Heart right ventricle (tissue), 16 donors: ENCODE data around the gene TRIM4. TPM values are rescaled to one million over a fixed set of nuclear protein-coding genes. Genes with fewer than 3 reads are reported as not detected.

Experiments
- ATAC-seq, 8 donors: fragments of 200-7000 bp; cut with Tn5 transposase; one replicate each; pipeline ENCODE4 v1.9.1; 2020; ENCODE audit warnings: mild to moderate bottlenecking in 8 of 8, moderate library complexity in 8 of 8, moderate number of reproducible peaks in 1 of 8
- DNase-seq, 2 donors: peaks; one replicate each; pipeline ENCODE4 v3.0.0-alpha.2; 2020
- H3K27ac ChIP-seq, 10 donors: fragments of 200-600 bp; sonication (generic) in 2 of 10; one replicate each; pipeline versions ENCODE4 v1.5.0 to v1.8.0; 2020 to 2022; ENCODE audit warnings: mild to moderate bottlenecking in 3 of 10
- H3K27me3 ChIP-seq, 7 donors: fragments of 200-600 bp; one replicate each; pipeline ENCODE4 v1.8.0; 2021 to 2022; ENCODE audit warnings: mild to moderate bottlenecking in 2 of 7
- H3K36me3 ChIP-seq, 9 donors: fragments of 200-600 bp; sonication (generic) in 1 of 9; one replicate each; pipeline versions ENCODE4 v1.5.0 to v1.8.0; 2020 to 2022; ENCODE audit warnings: mild to moderate bottlenecking in 2 of 9
- H3K4me1 ChIP-seq, 9 donors: fragments of 200-600 bp; sonication (generic) in 1 of 9; one replicate each; pipeline versions ENCODE4 v1.5.0 to v1.8.0; 2020 to 2022; ENCODE audit warnings: mild to moderate bottlenecking in 4 of 9
- H3K4me3 ChIP-seq, 10 donors: fragments of 200-600 bp; sonication (generic) in 2 of 10; one replicate each; pipeline versions ENCODE4 v1.5.0 to v1.8.0; 2020 to 2022; ENCODE audit warnings: mild to moderate bottlenecking in 7 of 10, moderate library complexity in 2 of 10
- H3K9me3 ChIP-seq, 11 donors: fragments of 200-600 bp in 10 of 11; sonication (generic) in 2 of 11; one replicate each; pipeline versions ENCODE4 v1.5.0 to v1.8.0; 2013 to 2022; ENCODE audit warnings: mild to moderate bottlenecking in 2 of 11, control low read depth in 1 of 11, moderate library complexity in 1 of 11
- WGBS, 2 donors: extraction: QIAGEN DNeasy Blood & Tissue Kit; methylation state at CpG; one replicate each; pipeline ENCODE4 v1.1.7; 2013; ENCODE audit warnings: inconsistent platforms in 1 of 2; 5-methylcytosine and 5-hydroxymethylcytosine counted together
- intact Hi-C, 10 donors: fragments of 100-400 bp; cut with DNase I; formaldehyde crosslinking; loops; one replicate each; pipeline versions ENCODE4 v1.11.1 to v1.14.2; 2022
- polyA plus RNA-seq, 2 donors: library from polyadenylated mRNA; stranded (reverse); fragments of 200-250 nt; gene quantifications; one replicate each; pipeline ENCODE4 v1.2.3, GENCODE V29; 2013
- total RNA-seq, 10 donors: library from RNA; stranded (reverse); fragmentation: NEBNext Ultra II Directional in 3 of 10; extraction: Animal tissue kit (Norgen Biotek cat#: 25700) in 3 of 10; gene quantifications; one replicate each; pipeline versions ENCODE4 v1.2.1 to v1.2.4, GENCODE V29; 2021 to 2023
- TF ChIP-seq, protein P1 (sequence below), 9 donors: fragments of 200-600 bp; sonication (generic) in 2 of 9; IDR thresholded peaks; one replicate each; pipeline versions ENCODE4 v1.5.0 to v1.8.0; 2021 to 2022; ENCODE audit warnings: antibody characterized with exemption in 9 of 9, mild to moderate bottlenecking in 5 of 9, moderate library complexity in 1 of 9
- donor health status: Arrhythmogenic right ventricular cardiomyopathy.
- donor health status: ischemic (EF 13 %, LVEDD 7.1; RV severe dilation, severe dysfunction).
- donor health status: healthy with polysubstance abuse.
- donor health status: DM: no; HTN: yes; CAD: no.
- donor health status: DM: no; HTN: no; CAD: no.
- donor health status: ischemic (EF 25% LVEDD 6.9; RV normal size, moderate dysfunction).
- donor health status: ischemic (EF 25% LVEDD 5.7; RV mildly dilated, moderate dysfunction).
- donor health status: healthy.
- donor health status: DM: yes; HTN: yes; CAD: no.
- donor health status: Ischemic cardiomyopathy.
- donor health status: ischemic (EF 35%, LVEDD 5.7; RV mildly dilated, moderate dysfunction).
- donor health status: nonischemic (EF 11% LVEDD 7.7; RV severe dilation, severe dysfunction).
- donor health status: DM: yes; HTN: yes; CAD: no.
- donor health status: PGD.
- donor health status: ischemic (EF 29% LVEDD 5.4; RV normal size, mild dysfunction).
- donor health status: nonischemic (EF 23%, LVEDD 6.1; RV moderate dilation, normal function).

TRIM4 gene
- total and polyA plus RNA-seq, 12 donors, result 5.0 to 9.6 (median 6.8) TPM

DNA sequence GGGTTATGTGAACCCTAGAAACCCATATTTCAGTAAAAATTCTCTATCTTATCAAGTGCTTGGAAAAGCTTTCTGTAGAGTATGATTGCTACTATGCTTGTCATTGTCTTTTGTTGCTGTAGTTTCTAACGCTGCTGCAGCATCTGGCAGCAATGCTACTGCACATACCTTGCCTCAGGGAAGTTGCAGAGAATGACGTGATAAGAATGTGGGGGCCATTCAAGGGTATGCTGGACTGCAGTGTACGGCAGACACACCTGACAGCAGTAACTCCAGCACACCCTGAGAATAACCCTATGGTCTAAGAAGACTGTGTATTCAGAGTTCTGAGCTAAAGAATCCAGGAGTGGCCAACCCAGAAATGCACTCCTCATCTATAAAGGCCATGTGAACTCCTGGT is 20.5 kb downstream of the TRIM4 start:
- Histone ChIP-seq H3K27ac (no peak overlapping the region), H3K4me3 (no peak overlapping the region), H3K9me3 (no peaks in the 10 kb centered on the region), H3K27me3 (no peaks in the 10 kb centered on the region), H3K4me1 (peaks cover 0 to 6% (median 0%) of the 10 kb centered on the region in 9 donors), H3K36me3 (peaks cover 0 to 60% (median 23%) of the 10 kb centered on the region in 9 donors)
- WGBS, 2 donors, result 47 to 51% methylated on average over 3 of the region's 3 CpGs
- TF ChIP-seq, protein P1, sequence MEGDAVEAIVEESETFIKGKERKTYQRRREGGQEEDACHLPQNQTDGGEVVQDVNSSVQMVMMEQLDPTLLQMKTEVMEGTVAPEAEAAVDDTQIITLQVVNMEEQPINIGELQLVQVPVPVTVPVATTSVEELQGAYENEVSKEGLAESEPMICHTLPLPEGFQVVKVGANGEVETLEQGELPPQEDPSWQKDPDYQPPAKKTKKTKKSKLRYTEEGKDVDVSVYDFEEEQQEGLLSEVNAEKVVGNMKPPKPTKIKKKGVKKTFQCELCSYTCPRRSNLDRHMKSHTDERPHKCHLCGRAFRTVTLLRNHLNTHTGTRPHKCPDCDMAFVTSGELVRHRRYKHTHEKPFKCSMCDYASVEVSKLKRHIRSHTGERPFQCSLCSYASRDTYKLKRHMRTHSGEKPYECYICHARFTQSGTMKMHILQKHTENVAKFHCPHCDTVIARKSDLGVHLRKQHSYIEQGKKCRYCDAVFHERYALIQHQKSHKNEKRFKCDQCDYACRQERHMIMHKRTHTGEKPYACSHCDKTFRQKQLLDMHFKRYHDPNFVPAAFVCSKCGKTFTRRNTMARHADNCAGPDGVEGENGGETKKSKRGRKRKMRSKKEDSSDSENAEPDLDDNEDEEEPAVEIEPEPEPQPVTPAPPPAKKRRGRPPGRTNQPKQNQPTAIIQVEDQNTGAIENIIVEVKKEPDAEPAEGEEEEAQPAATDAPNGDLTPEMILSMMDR (IDR thresholded peaks at IDR 0.05), result no peak
- no peak for DNase-seq
- no peak for ATAC-seq
- intact Hi-C loops, result no loop called here

DNA sequence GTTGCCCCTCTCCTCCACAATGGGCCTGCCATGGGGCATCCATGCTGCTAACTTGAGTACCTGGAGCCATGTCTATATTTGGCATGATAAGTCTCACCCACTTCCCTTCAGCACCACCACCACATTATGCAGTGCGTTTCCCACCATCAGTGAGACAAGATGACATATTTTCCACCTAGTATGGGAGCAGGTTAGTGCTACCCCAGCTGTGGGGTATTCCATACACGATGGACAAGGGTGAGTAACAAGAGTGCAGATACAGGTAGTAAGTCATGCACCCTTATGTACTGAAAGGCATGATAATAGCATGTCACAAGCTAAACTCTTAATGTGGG is 21.3 kb downstream of the TRIM4 start:
- Histone ChIP-seq H3K4me3 (no peak overlapping the region), H3K9me3 (no peaks in the 10 kb centered on the region), H3K27ac (no peak overlapping the region), H3K4me1 (peaks cover 0 to 6% (median 0%) of the 10 kb centered on the region in 9 donors), H3K27me3 (no peaks in the 10 kb centered on the region), H3K36me3 (peaks cover 0 to 52% (median 17%) of the 10 kb centered on the region in 9 donors)
- DNase-seq (no peak), ATAC-seq (no peak)
- 89 to 93% methylated on average over 2 of the region's 2 CpGs for WGBS, 2 donors
- TF ChIP-seq, protein P1 (IDR thresholded peaks at IDR 0.05), result no peak
- intact Hi-C loops, result no loop called here

DNA sequence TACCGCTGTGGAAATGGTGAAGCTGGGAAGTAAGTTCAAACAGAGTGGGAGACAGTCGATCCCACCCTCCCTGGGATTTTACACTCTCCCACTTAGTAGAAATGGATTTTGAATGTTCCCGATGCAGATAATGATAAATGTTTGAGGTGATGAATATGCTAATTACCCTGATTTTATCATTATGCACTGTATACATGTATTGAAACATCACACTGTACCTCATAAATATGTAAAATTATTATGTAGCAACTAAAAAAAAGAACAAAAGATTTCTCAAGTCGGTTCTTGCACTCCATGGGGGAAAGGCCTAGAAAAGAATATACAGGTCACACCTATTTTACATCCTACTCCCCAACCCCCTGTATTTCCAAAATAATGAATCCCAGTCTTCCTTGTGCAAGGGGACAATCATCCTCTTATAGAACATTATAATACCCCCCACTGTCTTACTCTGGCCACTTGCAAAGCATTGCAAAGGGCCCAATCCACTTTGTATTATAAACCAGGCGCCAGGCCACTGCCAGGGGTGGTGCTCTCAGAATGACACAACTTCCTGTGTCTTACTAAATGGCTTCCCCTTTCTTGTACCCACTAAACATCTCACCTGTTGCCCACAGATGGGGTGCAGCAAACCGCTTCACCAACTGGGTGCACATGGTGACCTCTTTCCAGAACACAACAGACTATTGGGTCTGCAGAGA is 21.9 kb downstream of the TRIM4 start:
- peaks cover 0 to 52% (median 12%) of the 10 kb centered on the region in 9 donors for H3K36me3 ChIP-seq
- TF ChIP-seq, protein P1 (IDR thresholded peaks at IDR 0.05), result no peak
- no peaks in the 10 kb centered on the region for H3K27me3 ChIP-seq
- no peak overlapping the region for H3K4me3 ChIP-seq
- no peak overlapping the region for H3K27ac ChIP-seq
- intact Hi-C loops, result no loop called here
- DNase-seq, result no peak
- H3K4me1 ChIP-seq, result peaks cover 0 to 6% (median 0%) of the 10 kb centered on the region in 9 donors
- H3K9me3 ChIP-seq, result no peaks in the 10 kb centered on the region
- no peak for ATAC-seq
- 91 to 92% methylated on average over 6 of the region's 6 CpGs for WGBS, 2 donors

DNA sequence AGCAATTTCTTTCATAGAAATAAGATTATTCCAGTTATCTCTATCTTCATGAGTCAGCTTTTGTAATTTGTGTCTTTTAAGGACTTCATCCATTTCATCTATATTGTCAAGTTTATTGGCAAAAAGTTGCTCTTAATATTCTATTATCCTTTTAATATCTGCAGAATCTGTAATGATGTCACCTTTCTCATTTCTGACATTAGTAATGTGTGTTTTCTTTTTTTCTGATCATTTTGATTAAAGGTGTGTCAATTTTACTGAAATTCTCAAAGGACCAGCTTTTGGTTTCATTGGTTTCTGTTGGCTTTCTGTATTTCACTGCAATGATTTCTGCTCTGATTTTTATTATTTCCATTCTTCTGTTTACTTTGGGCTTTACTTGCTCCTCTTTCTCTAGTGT is 24.6 kb downstream of the TRIM4 start:
- intact Hi-C loops, result no loop called here
- no peak for ATAC-seq

More for the DNA sequence above, 24.6 kb downstream of the TRIM4 start:
- H3K27ac ChIP-seq, result no peak overlapping the region
- no peaks in the 10 kb centered on the region for H3K9me3 ChIP-seq
- peaks cover 0 to 51% (median 11%) of the 10 kb centered on the region in 9 donors for H3K36me3 ChIP-seq
- no peaks in the 10 kb centered on the region for H3K27me3 ChIP-seq
- no peak for DNase-seq
- TF ChIP-seq, protein P1 (IDR thresholded peaks at IDR 0.05), result no peak
- H3K4me1 ChIP-seq, result no peaks in the 10 kb centered on the region
- no peak overlapping the region for H3K4me3 ChIP-seq
